IMR-90 (cell line): Measurements from ENCODE around the gene MYOM1. TPM values are rescaled to one million over a fixed set of nuclear protein-coding genes. Genes with fewer than 3 reads are reported as not detected.

Experiments
- ATAC-seq: fragments of 200-7000 bp; cut with Tn5 transposase; 2 replicates; pipeline ENCODE4 v1.9.1; 2020; ENCODE audit warnings: low read depth, mild to moderate bottlenecking, moderate library complexity
- BruUV-seq: library from RNA; stranded (reverse); fragments of 400-500 nt; replicated peaks from 2 replicates; lab custom pipeline; 2021; lab: Mats Ljungman, UMichigan
- CTCF ChIA-PET: fragments of 300-600 bp; formaldehyde crosslinking; extraction: SDS; loops from one replicate; lab custom pipeline; 2021; ENCODE audit warnings: antibody characterized with exemption; lab: Yijun Ruan, JAX
- POLR2A ChIA-PET: fragments of 300-600 bp; sonication (Branson Sonifier 250); formaldehyde crosslinking; loops from one replicate; lab custom pipeline; 2022; ENCODE audit warnings: antibody characterized with exemption; ENCODE audit not compliant: unreplicated experiment; lab: Charles Lee
- DNase-seq: peaks from one replicate; pipeline ENCODE4 v3.0.0; 2013
- H2AFZ ChIP-seq: replicated peaks from 2 replicates; pipeline ENCODE3; 2013; ENCODE audit warnings: low read length, mild to moderate bottlenecking; ENCODE audit not compliant: poor library complexity
- H2AK5ac ChIP-seq: 2 replicates; pipeline ENCODE4 v1.6.1; 2013; ENCODE audit warnings: low read depth, low read length, inconsistent platforms
- H2AK9ac ChIP-seq: replicated peaks from 2 replicates; pipeline ENCODE3; 2013; ENCODE audit warnings: mild to moderate bottlenecking, low read depth, low read length, moderate library complexity; ENCODE audit not compliant: poor library complexity
- H2BK120ac ChIP-seq: 2 replicates; pipeline ENCODE4 v1.6.1; 2013; ENCODE audit warnings: low read depth, low read length, inconsistent platforms
- H2BK15ac ChIP-seq: 3 replicates; pipeline ENCODE4 v1.6.1; 2013; ENCODE audit warnings: low read depth, low read length, inconsistent platforms
- H2BK20ac ChIP-seq: 2 replicates; pipeline ENCODE4 v1.6.1; 2013; ENCODE audit warnings: low read depth, mild to moderate bottlenecking, inconsistent platforms, low read length, moderate library complexity
- H2BK5ac ChIP-seq: 2 replicates; pipeline ENCODE4 v1.6.1; 2013; ENCODE audit warnings: mild to moderate bottlenecking, low read depth, low read length, inconsistent platforms; ENCODE audit not compliant: poor library complexity, severe bottlenecking
- H3K14ac ChIP-seq: replicated peaks from 2 replicates; pipeline ENCODE4 v1.6.1; 2013; ENCODE audit warnings: low read depth, low read length, inconsistent platforms
- H3K18ac ChIP-seq: 2 replicates; pipeline ENCODE4 v1.6.1; 2013; ENCODE audit warnings: low read depth, low read length, control low read depth
- H3K23ac ChIP-seq: 2 replicates; pipeline ENCODE4 v1.6.1; 2013; ENCODE audit warnings: low read depth, low read length, inconsistent platforms
- H3K27ac ChIP-seq: 2 replicates; pipeline ENCODE4 v1.5.1; 2013; ENCODE audit warnings: mild to moderate bottlenecking, control low read depth, low read length; ENCODE audit not compliant: insufficient read depth
- H3K27me3 ChIP-seq: 2 replicates; pipeline ENCODE4 v1.6.1; 2013; ENCODE audit warnings: low read length; ENCODE audit not compliant: control insufficient read depth, insufficient read depth
- H3K36me3 ChIP-seq: 2 replicates; pipeline ENCODE4 v1.6.1; 2013; ENCODE audit warnings: low read length, mixed read lengths; ENCODE audit not compliant: control insufficient read depth, insufficient read depth
- H3K4ac ChIP-seq: 2 replicates; pipeline ENCODE4 v1.6.1; 2013; ENCODE audit warnings: low read depth, low read length, inconsistent platforms
- H3K4me1 ChIP-seq: 2 replicates; pipeline ENCODE4 v1.6.1; 2013; ENCODE audit warnings: low read length, mixed read lengths; ENCODE audit not compliant: control insufficient read depth, insufficient read depth
- H3K4me2 ChIP-seq: 2 replicates; pipeline ENCODE4 v1.6.1; 2013; ENCODE audit warnings: low read depth, mild to moderate bottlenecking, control low read depth, low read length, moderate library complexity
- H3K4me3 ChIP-seq: 2 replicates; pipeline ENCODE4 v1.5.1; 2013; ENCODE audit warnings: low read depth, mild to moderate bottlenecking, control low read depth, low read length, moderate library complexity; ENCODE audit not compliant: insufficient read depth
- H3K56ac ChIP-seq: 2 replicates; pipeline ENCODE4 v1.6.1; 2013; ENCODE audit warnings: low read length, inconsistent platforms; ENCODE audit not compliant: insufficient read depth; ENCODE audit errors: extremely low read depth
- H3K79me1 ChIP-seq, 2 experiments: 2 replicates each; pipeline ENCODE4 v1.6.1; 2013; ENCODE audit warnings: low read length in 2 of 2, inconsistent platforms in 1 of 2, low read depth in 1 of 2
- H3K9ac ChIP-seq: 2 replicates; pipeline ENCODE4 v1.6.1; 2013; ENCODE audit warnings: low read depth, low read length, control low read depth
- H3K9me1 ChIP-seq: 2 replicates; pipeline ENCODE4 v1.6.1; 2013; ENCODE audit warnings: low read length, inconsistent platforms; ENCODE audit not compliant: insufficient read depth
- H3K9me3 ChIP-seq: 2 replicates; pipeline ENCODE4 v1.6.1; 2013; ENCODE audit warnings: low read length; ENCODE audit not compliant: control insufficient read depth, insufficient read depth
- H4K20me1 ChIP-seq: 2 replicates; pipeline ENCODE4 v1.6.1; 2013; ENCODE audit warnings: low read length, inconsistent platforms; ENCODE audit not compliant: insufficient read depth
- H4K5ac ChIP-seq: 2 replicates; pipeline ENCODE4 v1.6.1; 2013; ENCODE audit warnings: mild to moderate bottlenecking, low read depth, low read length, control low read depth
- H4K8ac ChIP-seq, 2 experiments: 2 replicates each; pipeline ENCODE4 v1.6.1; 2013; ENCODE audit warnings: low read depth in 2 of 2, low read length in 2 of 2, control low read depth in 1 of 2, inconsistent platforms in 1 of 2
- H4K91ac ChIP-seq: 2 replicates; pipeline ENCODE4 v1.6.1; 2013; ENCODE audit warnings: low read depth, low read length, inconsistent platforms; ENCODE audit not compliant: insufficient read depth
- RFX5 ChIP-seq: IDR thresholded peaks from 2 replicates; pipeline ENCODE4 v1.8.0; 2012; ENCODE audit warnings: low read depth, mild to moderate bottlenecking, low read length, moderate library complexity
- WGBS, 2 experiments: methylation state at CpG; one replicate each; pipeline versions ENCODE4 v1.1.5 to v1.1.7; 2013; ENCODE audit warnings: missing lambda C conversion rate in 2 of 2; ENCODE audit not compliant: insufficient read length in 1 of 2; ENCODE audit errors: extremely low coverage in 2 of 2; 5-methylcytosine and 5-hydroxymethylcytosine counted together
- dilution Hi-C: fragments of 300-500 bp; cut with HindIII; formaldehyde crosslinking; loops from one replicate; pipeline ENCODE4 v1.14.3; 2018; ENCODE audit warnings: low sequenced_read_pairs; ENCODE audit not compliant: unreplicated experiment
- in situ Hi-C: fragments of 300-500 bp; cut with MboI; formaldehyde crosslinking; loops from 3 replicates; pipeline ENCODE4 v1.14.3; 2019; ENCODE audit warnings: low sequenced_read_pairs, inconsistent platforms, mixed read lengths
- intact Hi-C: fragments of 100-400 bp; cut with micrococcal nuclease; formaldehyde crosslinking; loops from 2 replicates; pipeline ENCODE4 v1.10.0; 2022
- polyA plus RNA-seq, 3 experiments: library from polyadenylated mRNA; depleted of rRNA; stranded (reverse); fragments of >200 nt; gene quantifications; 2 replicates each; pipeline ENCODE4 v1.2.3, GENCODE V29; 2012; ENCODE audit warnings: low replicate concordance in 1 of 3
- total RNA-seq: library from RNA; depleted of rRNA; stranded (reverse); fragments of >200 nt; gene quantifications from 2 replicates; pipeline ENCODE4 v1.2.3, GENCODE V29; 2012

The MYOM1 gene
- total and polyA plus RNA-seq, 2 of the 4 experiments (the other 2 are of a cell fraction), result under 0.01 to 0.10 TPM

GRCh38 chr18:3120356-3120755 lies 99.4 kb downstream of the MYOM1 start:
- ChIA-PET CTCF (interaction anchor here (1.2 kb wide), 1 partner anchor 9 kb away, joined by 5 read pairs; no protein-coding TSS in a partner anchor), POLR2A (no interaction called here)
- no peak overlapping the region for H4K5ac ChIP-seq
- H3K79me1 ChIP-seq, result no peaks in the 10 kb centered on the region
- dilution Hi-C loops, result no loop called here
- WGBS, 2 experiments, result 94% methylated on average over 7 of the region's 9 CpGs; no CpG with 5 or more reads in 1 of the 2 experiments
- no peak overlapping the region for H2AK5ac ChIP-seq
- no peaks in the 10 kb centered on the region for H4K20me1 ChIP-seq
- ATAC-seq (no peak), DNase-seq (no peak)
- no peaks in the 10 kb centered on the region for H3K9me1 ChIP-seq
- no peak overlapping the region for H3K9ac ChIP-seq
- H3K56ac ChIP-seq, result no peak overlapping the region
- H2BK5ac ChIP-seq, result no peak overlapping the region
- no peak overlapping the region for H2BK15ac ChIP-seq
- H3K4me1 ChIP-seq, result no peaks in the 10 kb centered on the region
- no peak overlapping the region for H4K8ac ChIP-seq
- intact Hi-C loops, result no loop called here
- no peak for TF ChIP-seq RFX5
- no peak overlapping the region for H2AFZ ChIP-seq
- in situ Hi-C loops, result no loop called here
- H3K27ac ChIP-seq, result no peak overlapping the region
- H2BK20ac ChIP-seq, result no peak overlapping the region
- H3K36me3 ChIP-seq, result no peaks in the 10 kb centered on the region
- no TSS peak for BruUV-seq
- H3K27me3 ChIP-seq, result peaks cover 9% of the 10 kb centered on the region
- H2BK120ac ChIP-seq, result no peak overlapping the region
- no peak overlapping the region for H3K14ac ChIP-seq
- no peaks in the 10 kb centered on the region for H3K9me3 ChIP-seq
- no peak overlapping the region for H3K4me2 ChIP-seq
- no peak overlapping the region for H3K18ac ChIP-seq
- no peak overlapping the region for H4K91ac ChIP-seq
- no peak overlapping the region for H3K23ac ChIP-seq
- no peak overlapping the region for H3K4me3 ChIP-seq
- H3K4ac ChIP-seq, result no peak overlapping the region
- no peak overlapping the region for H2AK9ac ChIP-seq
